GM18498 (cell line): ENCODE measurements around the gene SELENOW.
"Not testable (repeated sequence)": the region's sequence is repeated elsewhere in the genome, so short reads cannot be mapped to it uniquely, and the experiment has no call there.

Experiments
- ATAC-seq: cut with Tn5 transposase; IDR thresholded peaks from one replicate; pipeline ENCODE4 v1.9.1; 2021; ENCODE audit warnings: mild to moderate bottlenecking, moderate library complexity; ENCODE audit not compliant: unreplicated experiment

Gene SELENOW

DNA sequence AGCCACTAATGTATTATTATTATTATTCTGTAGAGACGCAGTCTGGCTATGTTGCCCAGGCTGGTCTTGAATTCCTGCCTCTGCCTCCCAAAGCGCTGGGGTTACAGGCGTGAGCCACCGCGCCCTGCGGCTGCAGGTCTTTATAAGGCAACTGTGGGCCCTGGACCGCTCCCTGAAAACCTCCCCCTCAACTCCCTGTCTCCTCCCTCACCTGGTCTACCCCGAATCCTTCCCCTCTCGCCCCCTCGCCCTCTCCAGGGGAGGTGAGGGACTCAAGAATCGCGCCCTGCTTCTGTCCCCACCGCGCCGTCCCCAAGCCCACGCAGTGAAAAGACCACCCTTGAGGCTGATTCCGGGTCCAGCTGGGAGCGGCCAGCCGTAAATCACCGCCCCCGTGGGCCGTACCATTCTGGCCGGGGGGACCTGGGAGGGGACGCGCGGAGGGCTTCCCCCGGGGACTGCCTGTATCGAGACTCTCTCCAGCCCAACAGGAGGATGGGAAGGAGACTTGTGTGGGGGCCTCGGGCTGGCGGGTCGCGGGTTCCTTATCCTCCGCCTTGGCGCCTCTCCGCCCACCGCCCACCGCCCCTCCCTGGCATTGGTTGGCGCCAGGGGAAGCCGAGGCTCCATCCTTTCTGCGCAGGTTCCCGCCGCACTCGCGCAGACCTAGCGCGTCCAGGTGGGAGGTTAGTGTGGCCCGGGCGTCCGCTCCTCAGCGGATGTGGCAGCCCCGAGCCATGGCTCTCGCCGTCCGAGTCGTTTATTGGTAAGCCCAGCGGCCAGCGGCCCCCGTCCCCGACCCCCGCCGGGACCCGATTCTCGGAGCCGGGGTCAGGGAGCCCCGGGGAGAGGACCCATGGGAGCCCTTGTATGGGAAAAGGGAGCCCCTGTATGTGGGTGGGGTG, at the start of gene SELENOW:
Gene SELENOW, plus strand, starts transcription at position 655 of the 905 bp plus-strand sequence. Its CDS starts 83 bp downstream, at position 738.
- ATAC-seq = peak; percentile 88

DNA sequence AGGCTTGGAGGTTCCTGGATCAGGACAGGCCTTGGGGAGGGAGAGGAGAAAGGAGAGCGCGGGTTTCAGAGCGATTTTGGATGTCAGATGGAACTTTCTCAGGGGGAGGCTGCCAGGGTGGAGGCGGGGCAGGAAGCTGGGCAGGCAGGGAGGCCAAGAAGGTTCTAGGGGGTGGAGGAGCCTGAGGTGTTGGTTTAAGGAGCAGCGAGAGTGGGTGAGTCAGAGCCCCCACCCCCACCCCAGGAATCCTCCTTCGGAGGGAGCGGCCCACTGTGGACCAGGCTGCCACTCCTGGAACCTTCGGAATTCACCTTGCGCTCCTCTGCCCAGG, 49.1 kb upstream of the SELENOW start:
- ATAC-seq = no peak

DNA sequence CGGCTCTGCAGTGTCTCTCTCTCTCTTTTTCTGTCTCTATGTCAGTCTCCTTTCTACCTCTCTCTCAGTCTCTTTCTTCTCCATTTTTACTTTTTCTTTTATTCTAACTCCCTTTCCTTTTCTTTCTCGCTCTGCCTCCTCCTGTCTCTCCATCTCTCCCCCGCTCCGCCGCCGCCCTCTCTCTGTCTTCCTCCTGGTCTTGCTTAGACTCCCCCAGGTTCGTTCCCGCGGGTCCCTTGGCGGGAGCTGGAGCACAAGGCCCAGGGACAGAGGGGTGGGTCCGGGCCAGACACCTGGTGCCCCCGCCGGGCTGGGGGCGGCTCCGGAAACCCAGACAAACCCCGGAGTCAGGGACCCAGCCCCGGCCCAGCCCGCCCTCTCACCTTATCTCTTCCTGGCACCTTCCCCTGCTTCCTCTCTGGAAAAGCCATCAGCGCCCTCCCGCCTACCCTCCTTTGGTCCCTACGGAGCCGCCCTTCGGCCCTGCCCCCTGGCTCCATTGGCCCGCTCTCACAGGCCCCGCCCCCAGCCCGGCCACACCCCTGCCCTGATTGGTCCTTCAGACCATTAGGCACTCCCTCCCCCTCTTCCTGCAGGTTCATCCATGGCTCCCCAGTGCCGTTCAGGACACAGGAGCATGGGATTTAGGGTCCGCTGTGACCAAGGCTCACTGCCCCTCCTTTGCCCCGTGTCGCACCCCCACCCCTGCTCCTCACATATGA, 48.5 kb upstream of the SELENOW start:
- ATAC-seq = no peak

DNA sequence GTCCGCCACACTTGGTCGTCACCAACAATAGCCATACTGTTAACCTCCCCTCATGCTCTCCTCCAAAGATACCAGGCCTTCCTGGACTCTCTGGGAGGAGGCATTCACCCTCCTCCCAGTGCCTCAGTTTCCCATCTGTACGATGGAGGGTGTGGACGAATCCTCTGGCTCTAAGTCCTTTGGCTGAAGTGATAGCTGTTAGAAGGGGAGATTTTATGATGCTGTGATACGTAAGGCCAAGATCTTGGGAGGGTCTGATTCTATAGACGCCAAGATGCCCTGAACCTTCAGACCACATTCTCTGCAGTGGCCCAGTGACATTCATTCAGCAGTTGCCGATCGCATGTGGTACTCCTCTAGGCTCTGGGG, 48.0 kb upstream of the SELENOW start:
- no peak for ATAC-seq

DNA sequence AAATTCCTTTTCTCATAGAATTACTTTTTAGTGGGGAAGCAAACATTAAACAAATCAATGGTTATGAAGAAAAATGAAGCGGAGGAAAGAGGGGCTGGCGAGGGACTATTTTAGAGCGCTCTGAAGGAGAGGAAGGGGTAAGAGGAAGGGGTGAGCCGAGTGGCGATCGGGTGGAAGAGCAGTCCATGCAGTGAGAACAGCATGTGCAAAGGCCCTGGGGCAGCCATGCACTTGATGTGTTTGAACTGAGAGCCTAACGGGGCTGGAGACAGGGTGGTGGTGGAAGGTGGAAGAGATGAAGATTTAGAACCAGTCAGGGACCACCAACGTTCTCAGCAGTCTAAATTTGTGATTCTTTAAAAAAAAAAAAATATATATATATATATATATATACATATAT, 47.6 kb upstream of the SELENOW start:
- ATAC-seq = no peak

DNA sequence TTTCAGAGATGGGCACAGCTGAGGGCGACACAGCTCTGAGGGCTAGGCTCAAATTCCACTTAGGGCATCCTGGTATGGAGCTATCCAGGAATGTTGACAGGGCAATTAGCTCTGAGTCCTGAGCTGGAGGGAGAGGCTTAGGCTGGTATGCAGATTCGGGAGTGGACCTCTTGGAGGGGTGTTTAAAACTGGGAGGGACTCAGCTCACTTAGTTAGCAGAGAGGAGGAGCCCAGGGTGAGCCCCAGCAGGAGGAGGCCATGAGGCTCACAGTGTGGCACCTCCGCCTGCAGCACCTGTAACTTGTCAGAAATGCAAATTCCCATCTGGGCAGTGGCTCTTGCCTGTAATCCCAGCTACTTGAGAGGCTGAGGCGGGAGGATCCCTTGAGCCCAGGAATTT, 43.4 kb upstream of the SELENOW start:
- no peak for ATAC-seq

DNA sequence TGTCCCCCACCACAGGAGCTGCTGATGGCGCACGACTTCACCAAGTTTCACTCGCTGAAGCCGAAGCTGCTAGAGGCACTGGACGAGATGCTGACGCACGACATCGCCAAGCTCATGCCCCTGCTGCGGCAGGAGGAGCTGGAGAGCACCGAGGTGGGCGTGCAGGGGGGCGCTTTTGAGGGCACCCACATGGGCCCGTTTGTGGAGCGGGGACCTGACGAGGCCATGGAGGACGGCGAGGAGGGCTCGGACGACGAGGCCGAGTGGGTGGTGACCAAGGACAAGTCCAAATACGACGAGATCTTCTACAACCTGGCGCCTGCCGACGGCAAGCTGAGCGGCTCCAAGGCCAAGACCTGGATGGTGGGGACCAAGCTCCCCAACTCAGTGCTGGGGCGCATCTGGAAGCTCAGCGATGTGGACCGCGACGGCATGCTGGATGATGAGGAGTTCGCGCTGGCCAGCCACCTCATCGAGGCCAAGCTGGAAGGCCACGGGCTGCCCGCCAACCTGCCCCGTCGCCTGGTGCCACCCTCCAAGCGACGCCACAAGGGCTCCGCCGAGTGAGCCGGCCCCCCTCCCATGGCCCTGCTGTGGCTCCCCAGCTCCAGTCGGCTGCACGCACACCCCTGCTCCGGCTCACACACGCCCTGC, 37.5 kb upstream of the SELENOW start:
- ATAC-seq = no peak

DNA sequence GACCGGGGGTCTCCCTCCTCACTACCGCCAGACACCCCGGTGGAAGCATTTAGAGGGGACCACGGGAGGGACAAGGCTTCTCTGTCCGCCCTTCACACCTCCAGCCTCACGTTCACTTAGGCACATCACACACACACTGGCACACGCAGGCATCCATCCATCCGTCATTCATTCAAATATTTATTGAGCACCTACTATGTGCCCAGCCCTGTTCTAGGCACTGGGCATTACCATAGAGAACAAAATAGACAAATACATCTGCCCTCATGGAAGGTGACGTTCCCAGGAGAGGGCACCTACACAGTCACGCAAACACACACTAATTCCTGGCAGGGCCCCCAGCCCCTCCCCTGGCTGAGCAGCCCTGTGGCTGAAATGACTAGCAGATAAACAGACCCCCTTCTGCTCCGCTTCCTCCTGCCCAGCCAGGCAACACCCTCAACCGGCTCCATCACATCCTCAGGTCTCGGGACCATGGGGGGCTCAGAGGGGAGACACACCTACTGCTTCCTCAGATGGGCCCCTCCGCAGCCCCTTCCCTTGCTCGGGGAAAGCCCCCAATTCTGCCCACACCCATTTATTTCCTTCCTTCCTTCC, 36.9 kb upstream of the SELENOW start:
- no peak for ATAC-seq

DNA sequence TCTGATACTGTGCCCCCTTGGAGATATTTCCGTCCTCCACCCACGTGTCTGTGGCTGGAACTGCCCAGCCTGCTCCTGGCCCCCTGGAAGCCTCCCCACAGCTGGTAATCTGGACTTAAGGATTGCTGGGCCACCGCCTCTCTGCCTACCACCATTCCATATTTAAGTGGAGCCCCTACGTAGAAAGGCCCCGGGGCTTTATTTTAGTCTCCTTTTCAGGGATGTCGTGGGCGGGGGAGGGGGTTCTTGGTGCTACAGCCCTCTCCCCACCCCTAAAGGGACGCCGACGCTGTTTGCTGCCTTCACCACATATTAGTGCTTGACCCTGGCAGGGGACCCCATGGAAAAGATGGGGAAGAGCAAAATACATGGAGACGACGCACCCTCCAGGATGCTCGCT, 35.9 kb upstream of the SELENOW start:
- ATAC-seq = no peak

DNA sequence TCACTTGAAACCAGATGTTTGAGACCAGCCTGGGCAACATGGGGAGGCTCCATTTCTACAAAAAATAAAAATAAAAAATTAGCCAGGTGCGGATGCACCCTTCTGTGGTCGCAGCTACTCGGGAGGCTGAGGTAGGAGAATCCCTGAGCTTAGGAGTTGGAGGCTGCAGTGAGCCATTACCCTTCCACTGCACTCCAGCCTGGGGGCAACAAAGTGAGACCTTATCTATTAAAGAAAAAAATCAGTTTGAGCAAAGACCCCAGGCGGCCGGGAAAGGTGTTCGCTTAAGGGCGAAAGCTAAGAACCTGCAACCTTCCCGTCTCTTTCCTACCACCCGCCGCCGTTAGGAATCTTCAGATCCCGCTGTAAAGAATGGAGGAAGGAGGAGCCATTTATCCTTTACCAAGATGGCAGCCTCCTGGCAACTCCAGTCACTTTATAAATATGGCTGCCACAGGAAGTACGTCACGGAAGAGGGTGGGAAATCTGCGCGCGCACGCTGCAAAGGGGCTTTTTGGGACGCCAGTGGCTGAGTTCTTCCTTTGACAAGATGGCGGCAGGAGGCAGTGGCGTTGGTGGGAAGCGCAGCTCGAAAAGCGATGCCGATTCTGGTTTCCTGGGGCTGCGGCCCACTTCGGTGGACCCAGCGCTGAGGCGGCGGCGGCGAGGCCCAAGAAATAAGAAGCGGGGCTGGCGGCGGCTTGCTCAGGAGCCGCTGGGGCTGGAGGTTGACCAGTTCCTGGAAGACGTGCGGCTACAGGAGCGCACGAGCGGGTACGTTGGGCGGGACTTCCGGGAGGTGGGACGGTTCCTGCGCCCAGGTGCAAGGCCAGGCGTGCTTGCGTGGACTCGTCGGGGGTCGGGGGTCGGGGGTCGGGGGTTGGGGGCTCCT, 33.2 kb upstream of the SELENOW start, which contains the start of gene NOP53:
Gene NOP53, plus strand, starts transcription at position 537 of the 892 bp plus-strand sequence. Its CDS starts 14 bp downstream, at position 551.
- ATAC-seq = peak; percentile 76

DNA sequence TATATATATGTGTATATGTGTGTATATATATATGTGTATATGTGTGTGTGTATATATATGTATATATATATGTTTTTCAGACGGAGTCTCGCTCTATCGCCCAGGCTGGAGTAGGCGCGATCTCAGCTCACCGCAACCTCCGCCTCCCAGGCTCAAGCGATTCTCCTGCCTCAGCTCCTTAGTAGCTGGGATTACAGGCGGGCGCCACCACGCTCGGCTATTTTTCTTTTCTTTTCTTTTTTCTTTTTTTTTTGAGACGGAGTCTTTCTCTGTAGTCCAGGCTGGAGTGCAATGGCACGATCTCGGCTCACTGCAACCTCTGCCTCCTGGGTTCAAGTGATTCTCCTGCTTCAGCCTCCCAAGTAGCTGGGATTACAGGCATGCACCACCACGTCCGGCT, 32.4 kb upstream of the SELENOW start:
- ATAC-seq = not testable (repeated sequence)

DNA sequence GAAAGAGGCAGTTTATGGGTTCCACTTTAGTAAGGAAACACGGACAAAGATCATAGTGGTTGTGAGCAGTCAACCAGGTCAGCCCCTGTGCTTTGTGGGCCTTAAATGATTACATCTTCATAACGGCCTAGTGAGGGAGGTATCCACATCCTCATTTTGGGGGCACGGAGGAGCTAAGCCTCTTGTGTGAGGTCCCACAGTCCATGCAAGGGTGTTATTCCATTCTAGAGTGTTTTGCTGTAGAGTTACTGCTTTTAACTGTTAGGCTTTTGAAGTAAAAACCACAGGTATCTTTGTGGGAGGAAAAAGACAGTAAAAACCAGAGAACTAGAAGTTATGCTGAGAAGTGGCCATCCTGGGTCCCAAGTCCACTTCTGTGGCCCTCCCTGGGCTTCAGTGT, 29.2 kb upstream of the SELENOW start:
- ATAC-seq = no peak

DNA sequence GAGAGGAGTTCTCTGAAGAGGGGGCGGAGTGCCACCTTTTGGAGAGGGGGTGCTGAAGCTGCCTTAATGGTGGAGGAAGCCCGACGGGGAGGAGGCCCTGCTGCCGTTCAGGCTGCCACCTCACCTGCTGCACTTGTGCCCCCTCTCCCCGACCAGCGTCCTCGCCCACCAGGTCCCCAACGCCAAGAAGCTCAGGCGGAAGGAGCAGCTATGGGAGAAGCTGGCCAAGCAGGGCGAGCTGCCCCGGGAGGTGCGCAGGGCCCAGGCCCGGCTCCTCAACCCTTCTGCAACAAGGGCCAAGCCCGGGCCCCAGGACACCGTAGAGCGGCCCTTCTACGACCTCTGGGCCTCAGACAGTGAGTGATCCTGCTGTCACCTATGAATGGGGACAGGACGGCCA, 27.8 kb upstream of the SELENOW start:
- no peak for ATAC-seq

DNA sequence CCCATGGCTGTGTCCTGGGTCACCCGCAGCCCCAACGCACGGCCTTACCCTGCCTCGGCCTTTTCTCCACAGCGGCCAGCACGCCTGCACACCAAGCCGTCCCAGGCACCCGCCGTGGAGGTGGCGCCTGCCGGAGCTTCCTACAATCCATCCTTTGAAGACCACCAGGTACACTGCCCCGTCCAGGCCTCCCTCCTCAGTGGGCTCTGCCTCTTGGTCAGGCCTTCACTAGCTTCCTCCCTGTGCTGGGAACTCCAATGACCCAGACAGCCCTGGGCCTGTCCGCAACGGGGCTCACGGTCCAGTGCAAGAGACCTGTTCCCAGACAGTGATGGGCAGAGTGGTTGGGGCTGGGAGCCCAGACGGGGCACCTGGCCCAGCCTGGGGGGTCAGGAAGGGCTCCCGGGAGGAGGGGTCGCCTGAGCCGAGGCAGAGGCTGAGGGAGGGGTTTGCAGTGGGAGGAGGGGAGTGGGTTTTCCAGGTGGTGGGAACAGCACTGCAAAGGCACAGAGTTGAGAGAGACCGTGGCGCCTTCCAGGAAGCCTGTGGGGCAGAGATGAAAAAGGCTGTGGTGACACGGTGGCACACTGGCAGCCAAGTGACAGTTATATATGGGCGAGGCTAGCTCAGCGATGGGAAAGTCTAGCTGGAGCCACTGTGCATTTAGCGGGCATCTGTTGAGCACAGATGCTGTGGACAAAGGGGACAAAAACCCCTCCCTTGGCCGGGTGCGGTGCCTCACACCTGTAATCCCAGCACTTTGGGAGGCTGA, 25.9 kb upstream of the SELENOW start:
- ATAC-seq = no peak

DNA sequence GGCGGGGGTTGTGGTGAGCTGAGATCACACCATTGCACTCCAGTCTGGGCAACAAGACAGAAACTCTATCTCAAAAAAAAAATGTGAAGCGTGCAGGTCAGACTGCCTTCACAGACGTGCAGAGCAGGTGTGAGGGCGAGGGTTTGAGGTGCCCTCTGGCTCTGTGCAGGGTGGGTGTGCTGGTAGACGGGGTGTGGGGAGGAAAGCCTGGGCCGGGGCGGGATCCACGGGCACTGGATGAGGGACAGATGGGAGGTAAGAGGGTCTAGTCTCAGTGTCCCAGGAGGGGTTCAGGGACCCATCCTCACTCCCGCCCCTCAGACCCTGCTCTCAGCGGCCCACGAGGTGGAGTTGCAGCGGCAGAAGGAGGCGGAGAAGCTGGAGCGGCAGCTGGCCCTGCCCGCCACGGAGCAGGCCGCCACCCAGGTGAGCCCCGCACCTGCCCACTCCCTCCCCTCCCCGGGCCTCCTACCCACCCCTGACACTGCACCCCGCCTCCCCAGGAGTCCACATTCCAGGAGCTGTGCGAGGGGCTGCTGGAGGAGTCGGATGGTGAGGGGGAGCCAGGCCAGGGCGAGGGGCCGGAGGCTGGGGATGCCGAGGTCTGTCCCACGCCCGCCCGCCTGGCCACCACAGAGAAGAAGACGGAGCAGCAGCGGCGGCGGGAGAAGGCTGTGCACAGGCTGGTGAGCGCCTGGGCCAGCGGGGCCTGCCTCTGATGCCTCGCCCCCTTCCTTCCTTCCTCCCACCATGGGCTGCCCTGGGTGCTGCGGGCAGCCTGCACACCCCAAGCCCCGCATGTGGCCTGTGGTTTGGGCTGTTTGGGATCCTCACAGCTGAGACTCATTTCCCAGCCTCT, 24.1 kb upstream of the SELENOW start:
- ATAC-seq = no peak

DNA sequence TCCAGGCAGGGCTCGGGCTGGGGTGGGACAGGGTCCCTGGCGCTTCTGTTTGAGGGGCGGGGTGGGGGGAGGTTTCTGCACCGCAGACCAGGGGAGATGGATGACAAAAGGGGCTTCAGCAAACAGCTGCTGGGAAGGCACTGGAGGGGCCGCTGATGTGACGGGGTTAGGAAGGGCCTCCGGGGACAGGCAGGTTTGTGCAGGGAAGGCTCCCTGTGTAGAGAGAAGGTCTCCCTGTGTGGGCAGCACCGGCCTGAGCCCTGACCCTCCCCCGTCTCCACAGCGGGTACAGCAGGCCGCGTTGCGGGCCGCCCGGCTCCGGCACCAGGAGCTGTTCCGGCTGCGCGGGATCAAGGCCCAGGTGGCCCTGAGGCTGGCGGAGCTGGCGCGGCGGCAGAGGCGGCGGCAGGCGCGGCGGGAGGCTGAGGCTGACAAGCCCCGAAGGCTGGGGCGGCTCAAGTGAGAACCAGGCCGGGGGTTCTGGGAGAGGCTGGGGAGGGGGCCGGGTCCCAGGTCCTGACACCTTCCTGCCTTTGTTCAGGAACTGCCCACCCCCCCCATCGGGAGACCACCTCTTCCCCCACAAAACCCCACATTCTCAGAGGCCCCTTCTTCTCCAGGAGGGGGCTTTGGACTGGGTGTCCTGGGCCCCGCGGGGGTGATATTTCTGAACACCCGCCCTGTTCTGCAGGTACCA, 23.3 kb upstream of the SELENOW start:
- ATAC-seq = no peak

DNA sequence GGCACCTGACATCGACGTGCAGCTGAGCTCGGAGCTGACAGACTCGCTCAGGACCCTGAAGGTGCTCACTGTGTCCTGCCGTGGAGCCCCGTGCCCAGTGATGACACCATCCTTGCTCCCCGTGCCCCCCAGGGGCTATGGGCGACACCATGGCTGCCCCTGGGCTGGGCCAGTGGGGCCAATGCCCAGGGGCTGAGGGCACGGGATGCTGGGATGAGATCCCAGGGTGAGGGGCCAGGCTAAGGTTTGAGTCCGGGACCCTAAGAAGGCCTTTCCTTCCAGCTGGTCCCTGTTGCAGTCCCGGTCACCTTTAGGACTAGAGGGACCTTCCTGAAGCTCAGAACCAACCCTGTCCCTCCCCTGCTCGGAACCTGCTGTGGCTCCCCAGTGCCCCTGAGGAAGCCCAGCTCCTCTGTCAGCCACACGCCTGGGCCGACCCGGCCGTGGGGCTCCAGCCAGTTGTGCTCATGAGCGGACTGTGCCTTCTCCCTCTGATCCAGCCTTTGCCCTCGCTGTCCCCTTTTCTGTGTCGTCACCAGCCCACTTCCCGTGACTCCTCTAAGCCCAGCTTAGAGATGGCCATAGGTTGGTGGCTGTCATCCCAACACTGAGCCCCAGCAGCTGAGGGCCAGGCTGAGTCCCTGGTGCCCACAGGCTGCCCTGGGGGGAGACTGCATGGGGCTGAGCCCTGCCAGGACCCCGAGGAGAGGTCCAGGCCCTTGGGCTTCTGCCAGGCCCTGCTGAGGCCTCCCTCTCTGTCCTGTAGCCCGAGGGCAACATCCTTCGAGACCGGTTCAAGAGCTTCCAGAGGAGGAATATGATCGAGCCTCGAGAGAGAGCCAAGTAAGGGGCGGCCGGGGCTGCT, 22.5 kb upstream of the SELENOW start:
- no peak for ATAC-seq
